GM12801 (cell line): ENCODE results near the gene IL6ST.

ENCODE experiments used
- CTCF ChIP-seq: IDR thresholded peaks from one replicate; pipeline ENCODE4 v1.5.1; 2011; ENCODE audit warnings: control low read depth; ENCODE audit not compliant: insufficient read length; ENCODE audit errors: extremely low read depth

IL6ST gene

DNA sequence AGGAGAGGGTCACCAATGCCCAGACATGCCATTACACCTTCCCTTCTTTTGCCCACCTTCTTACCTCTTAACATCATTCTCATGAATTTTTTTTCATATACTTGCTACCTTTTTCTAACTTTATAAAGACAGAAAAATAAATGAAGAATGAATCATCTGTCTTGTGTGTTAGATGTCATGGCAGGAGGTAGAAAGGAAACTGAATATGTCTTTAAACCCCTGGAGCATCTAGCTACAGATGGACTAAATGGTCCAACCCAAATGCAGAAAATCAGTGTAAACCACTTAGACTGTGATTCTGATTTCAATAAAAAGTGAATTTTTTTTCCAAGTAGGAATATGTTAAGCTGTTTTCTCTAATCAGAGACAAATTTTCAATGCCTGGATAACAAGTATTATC is 11.8 kb upstream of the IL6ST start:
- no peak for TF ChIP-seq CTCF

DNA sequence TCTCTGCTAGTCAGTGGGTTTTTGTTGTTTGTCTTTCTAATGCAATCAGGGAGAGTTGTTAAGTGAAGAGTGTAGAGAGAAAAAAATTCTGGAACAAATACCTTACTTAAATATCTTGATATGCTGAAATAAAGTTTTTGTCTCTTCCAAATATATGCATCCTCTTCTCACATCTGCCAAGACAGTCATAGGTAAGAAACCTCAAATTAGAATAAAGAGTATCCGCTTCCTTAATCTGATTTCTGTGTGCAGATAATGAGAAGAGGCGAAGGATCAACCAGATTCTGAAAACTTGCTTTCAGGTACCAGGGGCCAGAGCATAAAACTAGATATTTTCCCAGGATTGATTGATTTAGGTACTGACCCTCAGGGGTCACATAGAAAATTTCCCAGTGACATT is 11.3 kb upstream of the IL6ST start:
- TF ChIP-seq CTCF, result no peak

GRCh38 chr5:56004874-56005273 is 10.1 kb upstream of the IL6ST start:
- no peak for TF ChIP-seq CTCF

DNA sequence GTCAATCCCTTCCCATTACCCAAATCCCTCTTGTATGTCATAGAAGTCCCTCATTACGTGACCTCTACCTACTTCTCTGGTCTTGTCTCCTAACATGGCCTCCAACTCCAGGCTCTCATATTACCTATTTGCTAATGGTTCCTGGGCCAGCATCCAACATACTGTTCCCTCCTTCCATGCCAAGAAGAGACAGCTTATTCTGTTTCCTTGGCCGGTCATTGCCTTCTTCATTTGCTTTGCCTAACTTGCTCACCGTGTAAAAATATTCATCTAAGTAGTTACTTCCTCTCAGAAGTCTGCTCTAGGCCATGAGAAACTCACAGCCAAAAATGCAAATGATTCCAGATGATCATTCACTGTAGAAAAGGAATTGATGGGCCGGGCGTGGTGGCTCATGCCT is 8.9 kb upstream of the IL6ST start:
- no peak for TF ChIP-seq CTCF

DNA sequence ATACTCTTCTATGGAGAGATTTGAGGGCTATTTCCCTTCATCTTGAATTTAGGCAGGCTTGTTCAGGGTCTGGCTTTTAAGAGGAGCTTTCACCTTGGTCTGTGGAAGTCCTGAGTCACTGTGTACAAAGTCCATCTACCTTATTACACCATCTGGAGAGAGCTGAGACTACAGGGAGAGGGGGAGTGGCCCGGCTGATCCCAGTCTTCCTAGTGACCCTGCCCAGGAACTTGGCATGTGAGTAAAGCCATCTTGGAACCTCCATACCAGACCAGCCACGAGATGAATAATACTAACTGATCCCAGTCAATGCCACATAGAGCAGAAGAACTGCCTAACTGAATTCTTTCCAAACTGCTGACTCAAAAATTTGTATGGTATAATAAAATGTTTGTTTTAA is 8.4 kb upstream of the IL6ST start:
- no peak for TF ChIP-seq CTCF

DNA sequence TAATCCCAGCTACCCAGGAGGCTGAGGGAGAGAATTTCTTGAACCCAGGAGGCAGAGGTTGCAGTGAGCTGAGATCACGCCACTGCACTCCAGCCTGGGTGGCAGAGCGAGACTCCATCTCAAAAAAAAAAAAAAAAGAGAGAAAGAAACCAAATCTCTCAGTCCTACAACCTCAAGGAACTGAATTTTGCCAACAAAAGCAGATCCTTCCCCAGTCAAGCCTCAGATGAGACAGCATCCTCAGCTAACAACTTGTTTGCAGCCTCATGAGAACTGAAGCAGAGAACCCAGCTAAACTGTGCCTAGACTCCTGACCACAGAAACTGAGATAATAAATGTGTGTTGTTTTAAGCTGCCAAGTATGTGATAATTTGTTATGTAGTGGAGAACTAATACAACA is 7.5 kb upstream of the IL6ST start:
- no peak for TF ChIP-seq CTCF

DNA sequence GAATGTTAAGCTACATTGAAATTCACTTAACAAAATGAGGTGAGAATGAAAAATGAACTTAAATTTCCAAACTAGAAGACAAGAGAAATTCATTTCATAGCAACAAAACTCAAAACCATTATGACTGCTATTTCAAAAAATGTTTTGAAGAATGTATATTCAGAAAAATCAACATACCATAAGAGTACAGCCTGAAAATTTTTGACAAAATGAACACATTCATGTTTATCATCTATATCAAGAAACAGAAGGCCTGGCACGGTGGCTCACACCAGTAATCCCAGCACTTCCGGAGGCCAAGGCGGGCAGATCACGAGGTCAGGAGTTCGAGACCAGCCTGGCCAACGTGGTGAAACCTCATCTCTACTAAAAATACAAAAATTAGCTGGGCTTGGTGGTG is 4.2 kb upstream of the IL6ST start:
- TF ChIP-seq CTCF, result no peak
